ENCODE measurements around the gene HIVEP3.
A peak's percentile ranks its signal among the peaks of the same experiment; 100 is the strongest.

HIVEP3 gene

DNA sequence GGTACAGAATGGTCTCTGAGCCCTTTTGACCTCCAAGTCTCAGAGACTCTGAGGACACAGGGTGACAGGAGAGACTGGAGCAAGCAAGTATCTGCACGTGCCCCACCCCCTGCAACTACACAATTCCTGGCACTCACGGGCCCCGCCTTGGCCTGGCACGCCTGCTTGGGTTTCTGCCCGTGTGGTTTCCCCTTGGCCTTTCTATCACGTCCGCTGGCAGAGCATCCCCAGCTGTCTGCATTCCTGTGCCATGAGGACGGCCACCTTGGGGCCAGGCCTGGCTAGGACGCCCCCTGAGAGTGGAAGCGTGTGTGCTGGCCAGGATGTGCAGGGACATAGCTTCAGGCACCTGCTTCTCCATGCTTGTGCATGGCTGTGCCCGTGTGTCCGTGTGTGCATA, 419.9 kb downstream of the HIVEP3 start:
- CTCF ChIA-PET, result interaction anchor here (1.0 to 3.4 kb wide), 4 partner anchors 16 to 197 kb away, joined by 3 to 13 read pairs (median 4); no protein-coding TSS in a partner anchor
- no peaks in the 10 kb centered on the region for H3K36me3 ChIP-seq (ENCODE audit: control insufficient read depth in 2 of 2, insufficient read depth in 1 of 2, low read length in 2 of 2)
- H3K27ac ChIP-seq (ENCODE audit: extremely low read depth, low read depth, low read length), result no peak overlapping the region

DNA sequence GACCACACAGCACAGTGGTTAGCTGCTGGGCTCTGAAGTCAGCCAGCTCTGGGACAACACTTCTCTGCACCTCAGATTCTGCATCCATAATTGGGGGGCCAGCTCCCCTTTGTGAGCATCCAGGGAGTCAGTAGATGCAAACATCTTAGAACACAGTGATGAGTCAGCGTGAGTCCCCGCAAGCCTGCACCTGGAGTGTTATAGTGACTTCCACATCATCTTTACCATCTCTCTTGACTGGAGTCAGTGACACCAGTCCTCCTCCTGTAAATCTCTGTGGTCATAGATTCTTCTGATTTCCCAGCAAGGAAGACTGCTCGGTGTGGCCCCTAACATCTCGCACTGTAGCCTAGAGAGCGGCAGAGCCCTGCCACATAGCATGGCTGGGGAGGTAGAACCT, 420.3 kb downstream of the HIVEP3 start:
- Histone ChIP-seq H3K4me1 (ENCODE audit: control insufficient read depth, insufficient read depth, low read length) (peaks cover 2% of the 10 kb centered on the region), H3K27ac (ENCODE audit: extremely low read depth, low read depth, low read length) (no peak overlapping the region), H3K9me3 (ENCODE audit: control insufficient read depth, insufficient read depth, low read depth, low read length) (no peaks in the 10 kb centered on the region), H3K4me3 (ENCODE audit: low read depth, low read length) (no peak overlapping the region), H3K36me3 (ENCODE audit: control insufficient read depth in 2 of 2, insufficient read depth in 1 of 2, low read length in 2 of 2) (no peaks in the 10 kb centered on the region)
- ChIA-PET CTCF (interaction anchor here (1.0 to 3.4 kb wide), 5 partner anchors 15 to 197 kb away, joined by 3 to 13 read pairs (median 4); no protein-coding TSS in a partner anchor), POLR2A (no interaction called here)
- TF ChIP-seq GFI1B (tag by site-specific recombination; IDR thresholded peaks at IDR 0.05), result no peak
- no peak for TF ChIP-seq ZNF561 (tag by site-specific recombination; IDR thresholded peaks at IDR 0.05; ENCODE audit: borderline replicate concordance)
- TF ChIP-seq ZNF2 (tag by site-specific recombination; IDR thresholded peaks at IDR 0.05), result no peak
- no peak for TF ChIP-seq ZNF629 (tag by site-specific recombination; IDR thresholded peaks at IDR 0.05)
- TF ChIP-seq ZBTB8A (tag by site-specific recombination; IDR thresholded peaks at IDR 0.05), result no peak
- TF ChIP-seq, protein P1, sequence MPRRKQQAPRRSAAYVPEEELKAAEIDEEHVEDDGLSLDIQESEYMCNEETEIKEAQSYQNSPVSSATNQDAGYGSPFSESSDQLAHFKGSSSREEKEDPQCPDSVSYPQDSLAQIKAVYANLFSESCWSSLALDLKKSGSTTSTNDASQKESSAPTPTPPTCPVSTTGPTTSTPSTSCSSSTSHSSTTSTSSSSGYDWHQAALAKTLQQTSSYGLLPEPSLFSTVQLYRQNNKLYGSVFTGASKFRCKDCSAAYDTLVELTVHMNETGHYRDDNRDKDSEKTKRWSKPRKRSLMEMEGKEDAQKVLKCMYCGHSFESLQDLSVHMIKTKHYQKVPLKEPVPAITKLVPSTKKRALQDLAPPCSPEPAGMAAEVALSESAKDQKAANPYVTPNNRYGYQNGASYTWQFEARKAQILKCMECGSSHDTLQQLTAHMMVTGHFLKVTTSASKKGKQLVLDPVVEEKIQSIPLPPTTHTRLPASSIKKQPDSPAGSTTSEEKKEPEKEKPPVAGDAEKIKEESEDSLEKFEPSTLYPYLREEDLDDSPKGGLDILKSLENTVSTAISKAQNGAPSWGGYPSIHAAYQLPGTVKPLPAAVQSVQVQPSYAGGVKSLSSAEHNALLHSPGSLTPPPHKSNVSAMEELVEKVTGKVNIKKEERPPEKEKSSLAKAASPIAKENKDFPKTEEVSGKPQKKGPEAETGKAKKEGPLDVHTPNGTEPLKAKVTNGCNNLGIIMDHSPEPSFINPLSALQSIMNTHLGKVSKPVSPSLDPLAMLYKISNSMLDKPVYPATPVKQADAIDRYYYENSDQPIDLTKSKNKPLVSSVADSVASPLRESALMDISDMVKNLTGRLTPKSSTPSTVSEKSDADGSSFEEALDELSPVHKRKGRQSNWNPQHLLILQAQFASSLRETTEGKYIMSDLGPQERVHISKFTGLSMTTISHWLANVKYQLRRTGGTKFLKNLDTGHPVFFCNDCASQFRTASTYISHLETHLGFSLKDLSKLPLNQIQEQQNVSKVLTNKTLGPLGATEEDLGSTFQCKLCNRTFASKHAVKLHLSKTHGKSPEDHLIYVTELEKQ (tag by site-specific recombination; IDR thresholded peaks at IDR 0.05; ENCODE audit: borderline replicate concordance), result no peak
- TF ChIP-seq ZNF776 (tag by site-specific recombination; IDR thresholded peaks at IDR 0.05; ENCODE audit: borderline replicate concordance), result no peak
- no peak for TF ChIP-seq ZNF214 (tag by site-specific recombination; IDR thresholded peaks at IDR 0.05; ENCODE audit: borderline replicate concordance)
- TF ChIP-seq SP2 (tag by site-specific recombination; IDR thresholded peaks at IDR 0.05), result no peak
- TF ChIP-seq, protein P2, sequence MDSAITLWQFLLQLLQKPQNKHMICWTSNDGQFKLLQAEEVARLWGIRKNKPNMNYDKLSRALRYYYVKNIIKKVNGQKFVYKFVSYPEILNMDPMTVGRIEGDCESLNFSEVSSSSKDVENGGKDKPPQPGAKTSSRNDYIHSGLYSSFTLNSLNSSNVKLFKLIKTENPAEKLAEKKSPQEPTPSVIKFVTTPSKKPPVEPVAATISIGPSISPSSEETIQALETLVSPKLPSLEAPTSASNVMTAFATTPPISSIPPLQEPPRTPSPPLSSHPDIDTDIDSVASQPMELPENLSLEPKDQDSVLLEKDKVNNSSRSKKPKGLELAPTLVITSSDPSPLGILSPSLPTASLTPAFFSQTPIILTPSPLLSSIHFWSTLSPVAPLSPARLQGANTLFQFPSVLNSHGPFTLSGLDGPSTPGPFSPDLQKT (IDR thresholded peaks at IDR 0.05; ENCODE audit: borderline replicate concordance, low read depth, low read length), result no peak
- no peak for TF ChIP-seq ZNF184 (tag by site-specific recombination; IDR thresholded peaks at IDR 0.05)
- no peak for TF ChIP-seq ZFP37 (tag by site-specific recombination; IDR thresholded peaks at IDR 0.05)
- TF ChIP-seq, protein P3, sequence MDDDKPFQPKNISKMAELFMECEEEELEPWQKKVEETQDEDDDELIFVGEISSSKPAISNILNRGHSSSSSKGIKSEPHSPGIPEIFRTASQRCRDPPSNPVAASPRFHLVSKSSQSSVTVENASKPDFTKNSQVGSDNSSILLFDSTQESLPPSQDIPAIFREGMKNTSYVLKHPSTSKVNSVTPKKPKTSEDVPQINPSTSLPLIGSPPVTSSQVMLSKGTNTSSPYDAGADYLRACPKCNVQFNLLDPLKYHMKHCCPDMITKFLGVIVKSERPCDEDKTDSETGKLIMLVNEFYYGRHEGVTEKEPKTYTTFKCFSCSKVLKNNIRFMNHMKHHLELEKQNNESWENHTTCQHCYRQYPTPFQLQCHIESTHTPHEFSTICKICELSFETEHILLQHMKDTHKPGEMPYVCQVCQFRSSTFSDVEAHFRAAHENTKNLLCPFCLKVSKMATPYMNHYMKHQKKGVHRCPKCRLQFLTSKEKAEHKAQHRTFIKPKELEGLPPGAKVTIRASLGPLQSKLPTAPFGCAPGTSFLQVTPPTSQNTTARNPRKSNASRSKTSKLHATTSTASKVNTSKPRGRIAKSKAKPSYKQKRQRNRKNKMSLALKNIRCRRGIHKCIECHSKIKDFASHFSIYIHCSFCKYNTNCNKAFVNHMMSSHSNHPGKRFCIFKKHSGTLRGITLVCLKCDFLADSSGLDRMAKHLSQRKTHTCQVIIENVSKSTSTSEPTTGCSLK (tag by site-specific recombination; IDR thresholded peaks at IDR 0.05), result no peak
- TF ChIP-seq ZBTB7A (tag by site-specific recombination; IDR thresholded peaks at IDR 0.05; ENCODE audit: low read depth), result no peak
- TF ChIP-seq ZNF837 (tag by site-specific recombination; IDR thresholded peaks at IDR 0.05), result no peak
- TF ChIP-seq ZNF768 (tag by site-specific recombination; IDR thresholded peaks at IDR 0.05), result no peak
- TF ChIP-seq ZNF654 (tag by site-specific recombination; IDR thresholded peaks at IDR 0.05; ENCODE audit: low read depth), result no peak
- no peak for TF ChIP-seq ZNF211 (tag by site-specific recombination; IDR thresholded peaks at IDR 0.05; ENCODE audit: low read depth)
- no peak for TF ChIP-seq TRIM28 (IDR thresholded peaks at IDR 0.05; ENCODE audit: borderline replicate concordance, low read length)

More for the DNA sequence above, 419.9 kb downstream of the HIVEP3 start:
- H3K9me3 ChIP-seq (ENCODE audit: control insufficient read depth, insufficient read depth, low read depth, low read length), result no peaks in the 10 kb centered on the region
- H3K4me1 ChIP-seq (ENCODE audit: control insufficient read depth, insufficient read depth, low read length), result peaks cover 2% of the 10 kb centered on the region
- no peak overlapping the region for H3K4me3 ChIP-seq (ENCODE audit: low read depth, low read length)
- TF ChIP-seq ZNF266 (tag by site-specific recombination; IDR thresholded peaks at IDR 0.05; ENCODE audit: low read depth) (no peak), GLIS1 (tag by site-specific recombination; IDR thresholded peaks at IDR 0.05) (peak; percentile 33), ZNF157 (tag by site-specific recombination; IDR thresholded peaks at IDR 0.05) (no peak)
- POLR2A ChIA-PET, result no interaction called here

All from HEK293 (cell line).